HG03175 (cell line): ENCODE results near the gene MTNR1A.
"Not testable (repeated sequence)": the region's sequence is repeated elsewhere in the genome, so short reads cannot be mapped to it uniquely, and the experiment has no call there.

Source experiments
- ATAC-seq: cut with Tn5 transposase; IDR thresholded peaks from one replicate; pipeline ENCODE4 v1.9.1; 2021; ENCODE audit warnings: mild to moderate bottlenecking, moderate library complexity; ENCODE audit not compliant: unreplicated experiment

Gene MTNR1A

GRCh38 chr4:186563761-186564160 is 8.4 kb upstream of the MTNR1A start:
- no peak for ATAC-seq

DNA sequence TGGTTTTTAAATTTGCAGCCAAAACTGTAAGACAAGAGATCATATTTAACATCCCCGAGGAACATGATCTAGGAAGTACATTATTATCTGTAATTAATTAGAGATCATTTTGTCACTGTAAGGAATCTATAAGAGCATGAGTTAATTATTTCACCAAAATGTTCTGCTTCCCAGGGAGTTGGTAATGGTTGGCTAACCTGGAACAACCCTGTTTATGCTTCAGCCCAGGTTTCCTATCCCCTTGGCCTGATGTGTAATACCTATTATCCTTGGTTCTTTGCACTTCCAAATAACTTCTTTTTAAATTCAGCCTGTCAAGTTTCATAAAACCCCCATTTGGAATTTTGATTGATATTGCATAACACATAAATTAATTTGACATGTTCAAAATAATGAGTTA is 6.4 kb upstream of the MTNR1A start:
- ATAC-seq, result no peak

DNA sequence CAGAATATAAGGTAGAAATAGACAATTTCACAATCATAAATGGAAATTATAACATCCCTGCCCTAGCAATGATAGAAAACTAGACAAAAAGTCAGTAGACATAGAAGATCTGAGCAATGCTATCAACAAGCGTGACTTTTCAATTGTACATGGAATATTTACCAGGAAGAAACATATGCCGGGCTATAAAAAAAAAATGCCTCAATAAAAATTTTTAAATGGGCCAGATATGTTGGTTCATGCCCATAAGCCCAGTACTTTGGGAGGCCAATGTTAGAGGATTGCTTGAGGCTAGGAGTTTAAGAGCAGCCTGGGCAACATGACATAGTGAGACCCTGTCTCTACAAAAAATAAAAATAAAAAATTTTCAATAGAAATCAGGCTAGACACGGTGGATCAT is 5.3 kb upstream of the MTNR1A start:
- ATAC-seq, result no peak

- no peak for ATAC-seq
Measured at GRCh38 chr4:186557486-186557885, 2.1 kb upstream of the MTNR1A start.

GRCh38 chr4:186557061-186557460 is 1.7 kb upstream of the MTNR1A start:
- no peak for ATAC-seq

GRCh38 chr4:186554539-186554913 is 841 bp downstream of the MTNR1A start:
- ATAC-seq, result no peak

DNA sequence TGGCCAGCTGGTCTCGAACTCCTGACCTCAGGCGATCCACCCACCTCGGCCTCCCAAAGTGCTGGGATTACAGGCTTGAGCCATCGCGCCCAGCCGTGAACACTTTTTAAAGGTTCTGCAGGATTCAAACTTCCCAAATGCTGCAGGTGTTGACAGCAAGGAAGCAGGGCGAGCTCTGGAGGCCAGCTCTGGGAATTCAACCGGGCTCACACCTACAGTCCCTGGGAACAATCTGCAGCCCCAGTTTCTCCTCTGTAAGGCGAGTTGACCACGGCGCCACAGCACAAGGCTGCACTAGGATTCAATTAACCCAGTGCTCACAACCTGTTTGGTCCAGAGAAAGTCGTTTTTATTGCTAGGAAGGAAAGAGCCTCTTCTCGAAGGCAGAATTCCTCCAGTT is 1.6 kb downstream of the MTNR1A start:
- no peak for ATAC-seq

DNA sequence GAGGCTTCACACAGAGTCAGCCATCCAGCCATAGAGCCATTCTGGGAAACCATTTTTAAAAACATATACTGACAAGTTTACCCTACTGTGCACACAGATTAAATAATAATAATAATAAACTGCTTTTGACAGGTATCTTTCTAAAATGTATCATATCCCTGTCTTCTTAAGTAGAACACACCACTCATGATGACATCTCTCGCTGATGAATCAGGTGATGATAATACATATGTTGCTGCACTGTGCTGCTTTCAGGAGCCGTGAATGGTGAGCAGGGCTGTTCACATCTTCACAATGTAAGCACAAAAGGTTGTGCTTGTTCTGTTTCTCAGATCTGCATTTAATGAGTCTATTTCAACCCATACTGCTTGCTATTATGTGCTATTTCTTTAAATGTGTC is 3.5 kb downstream of the MTNR1A start:
- ATAC-seq, result no peak

- ATAC-seq, result no peak
Measured at GRCh38 chr4:186545436-186545835, 9.9 kb downstream of the MTNR1A start.

- ATAC-seq, result no peak
Measured at GRCh38 chr4:186543206-186543605, 12.2 kb downstream of the MTNR1A start.

DNA sequence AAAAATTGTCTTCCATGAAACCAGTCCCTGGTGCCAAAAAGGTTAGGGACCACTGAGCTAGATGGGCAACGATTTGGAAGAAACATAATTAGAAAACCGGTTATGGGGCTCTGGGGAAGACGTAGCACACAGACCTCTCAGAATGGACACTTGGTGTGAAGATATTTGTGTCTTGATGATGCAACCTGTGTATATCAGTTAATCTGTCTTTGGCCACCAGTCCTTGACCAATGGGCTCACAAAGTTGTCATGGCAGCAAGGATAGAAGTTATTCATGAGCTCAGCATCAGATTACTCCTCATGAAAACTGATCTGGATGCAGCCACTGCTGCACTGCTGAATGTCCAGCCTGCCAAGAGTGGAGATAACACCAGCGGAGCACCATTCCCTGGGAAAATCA is 13.6 kb downstream of the MTNR1A start:
- ATAC-seq, result no peak

GRCh38 chr4:186537843-186538521 is 17.4 kb downstream of the MTNR1A start:
- ATAC-seq, result no peak

DNA sequence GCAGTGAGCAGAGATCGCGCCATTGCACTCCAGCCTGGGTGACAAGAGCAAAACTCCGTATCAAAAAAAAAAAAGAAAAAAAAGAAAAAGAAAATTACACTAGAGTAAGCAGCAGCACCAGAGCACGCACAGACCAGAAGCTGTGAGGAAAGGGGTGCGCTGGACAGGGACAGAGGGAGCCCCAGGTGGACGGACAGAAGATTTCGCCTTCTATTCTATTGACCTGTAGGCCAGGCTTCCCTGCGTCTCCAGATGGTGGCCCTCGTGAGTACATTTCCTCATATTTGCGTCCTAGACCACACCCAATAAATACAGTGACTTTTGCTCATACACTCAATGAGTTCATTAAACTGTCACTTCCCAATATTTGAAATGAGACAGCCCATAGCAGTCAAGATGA is 19.1 kb downstream of the MTNR1A start:
- ATAC-seq, result no peak

DNA sequence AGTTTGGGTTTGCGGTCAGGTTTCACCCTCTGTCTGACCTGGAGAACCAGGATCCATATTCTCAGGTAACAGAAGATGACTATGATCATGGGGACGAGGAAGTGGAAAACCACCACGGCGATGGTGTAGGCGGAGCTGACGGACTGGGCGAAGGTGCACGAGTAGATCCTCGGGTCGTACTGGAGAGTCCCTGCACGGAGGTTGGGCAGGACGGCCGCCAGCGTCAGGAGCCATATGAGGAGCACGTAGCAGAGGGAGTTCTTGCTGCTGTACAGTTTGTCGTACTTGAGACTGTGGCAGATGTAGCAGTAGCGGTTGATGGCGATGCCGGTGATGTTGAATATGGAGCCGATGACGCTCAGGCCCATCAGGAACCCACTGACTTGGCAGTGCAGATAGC is 21.3 kb downstream of the MTNR1A start:
- ATAC-seq, result no peak

DNA sequence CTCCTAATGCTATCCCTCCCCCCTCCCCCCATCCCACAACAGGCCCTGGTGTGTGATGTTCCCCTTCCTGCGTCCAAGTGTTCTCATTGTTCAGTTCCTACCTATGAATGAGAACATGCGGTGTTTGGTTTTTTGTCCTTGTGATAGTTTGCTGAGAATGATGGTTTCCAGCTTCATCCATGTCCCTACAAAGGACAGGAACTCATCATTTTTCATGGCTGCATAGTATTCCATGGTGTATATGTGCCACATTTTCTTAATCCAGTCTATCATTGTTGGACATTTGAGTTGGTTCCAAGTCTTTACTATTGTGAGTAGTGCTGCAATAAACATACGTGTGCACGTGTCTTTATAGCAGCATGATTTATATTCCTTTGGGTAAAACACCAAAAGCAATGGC is 31.4 kb downstream of the MTNR1A start:
- ATAC-seq, result not testable (repeated sequence)

GRCh38 chr4:186516287-186516686 is 39.1 kb downstream of the MTNR1A start:
- no peak for ATAC-seq

DNA sequence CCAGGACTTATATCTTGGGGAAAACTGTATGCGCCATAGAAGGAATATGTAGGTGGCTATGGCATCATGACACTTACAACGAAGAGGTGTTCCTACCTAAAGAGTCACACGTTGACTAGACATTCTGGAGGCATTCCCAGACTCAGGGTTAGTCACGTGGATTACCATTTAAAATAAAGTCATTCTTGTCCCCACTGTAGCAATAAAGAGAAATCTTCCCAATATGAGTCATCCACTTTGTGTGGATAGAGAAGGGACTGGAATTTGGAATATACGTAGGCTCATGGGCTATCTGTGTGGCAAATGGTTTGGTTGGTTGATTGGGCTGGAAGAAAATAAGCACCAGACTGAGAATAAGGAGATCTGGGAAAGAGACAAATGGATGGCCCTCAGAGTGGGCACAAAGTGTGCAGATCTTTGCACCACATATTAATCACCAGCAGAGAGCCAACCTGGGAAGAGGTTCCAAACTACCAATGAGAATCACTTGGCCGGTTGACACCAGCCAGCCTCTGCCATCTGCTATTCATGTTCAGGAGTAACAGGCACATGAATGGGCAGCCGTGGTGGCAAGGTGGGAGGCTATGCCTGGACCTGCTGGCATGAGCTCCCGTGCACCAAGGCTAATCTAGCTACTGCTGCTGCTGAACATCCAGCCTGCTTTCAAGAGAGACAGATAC is 41.0 kb downstream of the MTNR1A start:
- no peak for ATAC-seq

DNA sequence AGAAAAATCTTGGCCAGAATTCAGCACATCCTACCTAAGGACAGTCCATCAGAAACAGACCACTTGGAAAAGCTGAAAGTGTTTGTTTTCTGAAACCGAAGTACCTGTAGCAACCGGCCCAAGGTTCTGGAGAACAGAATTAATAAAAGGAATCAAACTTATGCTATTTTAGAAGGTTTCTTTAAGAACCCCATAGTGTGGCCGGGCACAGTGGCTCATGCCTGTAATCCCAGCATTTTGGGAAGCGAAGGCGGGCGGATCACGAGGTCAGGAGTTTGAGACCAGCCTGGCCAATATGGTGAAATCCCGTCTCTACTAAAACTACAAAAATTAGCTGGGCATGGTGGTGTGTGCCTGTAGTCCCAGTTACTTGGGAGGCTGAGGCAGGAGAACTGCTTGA is 50.6 kb downstream of the MTNR1A start:
- ATAC-seq, result not testable (repeated sequence)

- no peak for ATAC-seq
Measured at GRCh38 chr4:186502231-186502630, 53.1 kb downstream of the MTNR1A start.

DNA sequence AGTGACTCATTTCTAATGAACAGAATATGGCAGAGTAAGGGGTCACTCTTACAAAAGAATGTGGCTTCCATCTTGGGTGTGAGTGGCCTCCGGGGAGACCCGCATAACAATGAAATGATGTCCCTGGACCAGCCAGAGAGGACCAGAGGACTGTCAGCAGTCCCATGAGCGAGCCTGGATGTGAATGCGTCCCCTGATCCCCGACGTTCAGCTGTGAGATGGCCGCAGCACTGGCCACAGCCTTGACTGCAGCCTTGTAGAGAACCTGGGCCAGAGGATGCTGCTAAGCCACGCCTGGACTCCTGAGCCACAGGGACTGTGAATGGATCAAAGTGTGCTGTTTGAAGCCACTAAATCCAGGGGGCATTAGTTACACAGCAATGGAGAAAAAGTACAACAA is 53.8 kb downstream of the MTNR1A start:
- ATAC-seq, result no peak

- ATAC-seq, result no peak
Measured at GRCh38 chr4:186500721-186501304, 54.6 kb downstream of the MTNR1A start.

DNA sequence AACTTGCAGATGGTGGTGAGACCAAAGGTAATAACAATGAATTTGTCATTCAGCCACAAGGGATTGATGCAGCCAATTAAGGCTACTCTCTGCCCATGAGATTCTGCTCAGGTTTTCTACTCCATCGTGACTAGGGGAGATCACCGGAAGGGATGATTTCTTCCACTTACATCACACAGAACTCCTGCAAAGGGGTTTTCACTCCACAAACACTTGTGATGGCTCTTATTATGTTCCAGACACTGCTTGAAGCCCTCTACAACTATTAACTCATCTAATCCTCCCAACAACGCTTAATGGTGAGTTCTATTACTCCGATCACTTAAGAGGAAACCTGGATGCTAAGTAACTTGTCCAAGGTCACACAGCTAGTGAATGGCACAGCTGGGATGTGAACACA is 55.9 kb downstream of the MTNR1A start:
- ATAC-seq, result no peak
